Calu3 (cell line): ENCODE measurements around the gene RRN3. TPM values are rescaled to one million over a fixed set of nuclear protein-coding genes. Genes with fewer than 3 reads are reported as not detected.
"Not testable (repeated sequence)": the region's sequence is repeated elsewhere in the genome, so short reads cannot be mapped to it uniquely, and the experiment has no call there.

ENCODE experiments used
- BruUV-seq: library from RNA; stranded (reverse); fragments of 400-500 nt; replicated peaks from 2 replicates; lab custom pipeline; 2021; lab: Mats Ljungman, UMichigan
- CTCF ChIA-PET: fragments of 300-600 bp; sonication (Branson Sonifier 250); formaldehyde crosslinking; loops from one replicate; lab custom pipeline; 2022; ENCODE audit warnings: antibody characterized with exemption; lab: Charles Lee
- DNase-seq: peaks from one replicate; pipeline ENCODE4 v3.0.0; 2022
- H3K27ac Mint-ChIP-seq: one replicate; pipeline ENCODE4 v1.8.0; 2022; ENCODE audit warnings: mixed read lengths; ENCODE audit not compliant: unreplicated experiment
- H3K27me3 Mint-ChIP-seq: one replicate; pipeline ENCODE4 v1.8.0; 2022; ENCODE audit warnings: mixed read lengths; ENCODE audit not compliant: unreplicated experiment
- H3K36me3 Mint-ChIP-seq: one replicate; pipeline ENCODE4 v1.8.0; 2022; ENCODE audit warnings: mild to moderate bottlenecking, moderate library complexity, mixed read lengths; ENCODE audit not compliant: insufficient read depth, unreplicated experiment
- H3K4me1 Mint-ChIP-seq: one replicate; pipeline ENCODE4 v1.8.0; 2022; ENCODE audit warnings: mild to moderate bottlenecking, low read depth, mixed read lengths; ENCODE audit not compliant: unreplicated experiment
- H3K4me3 Mint-ChIP-seq: one replicate; pipeline ENCODE4 v1.8.0; 2022; ENCODE audit warnings: mild to moderate bottlenecking, low read depth, moderate library complexity, mixed read lengths; ENCODE audit not compliant: unreplicated experiment
- H3K9me3 Mint-ChIP-seq: one replicate; pipeline ENCODE4 v1.8.0; 2022; ENCODE audit warnings: low read depth, mixed read lengths; ENCODE audit not compliant: unreplicated experiment
- intact Hi-C: fragments of 100-400 bp; cut with micrococcal nuclease; formaldehyde crosslinking; loops from one replicate; pipeline ENCODE4 v1.10.0; 2022; ENCODE audit not compliant: unreplicated experiment
- total RNA-seq: library from RNA; stranded (reverse); gene quantifications from 2 replicates; pipeline ENCODE4 v1.2.3, GENCODE V29; 2022

Gene RRN3
- total RNA-seq, 1 experiment from 2014 or later: 45.3 TPM

- H3K4me1 Mint-ChIP-seq, H3K27me3 Mint-ChIP-seq, H3K36me3 Mint-ChIP-seq, CTCF ChIA-PET, H3K27ac Mint-ChIP-seq, H3K4me3 Mint-ChIP-seq, H3K9me3 Mint-ChIP-seq, BruUV-seq, DNase-seq, intact Hi-C loops: not testable (repeated sequence)
These were observed 6.4 kb upstream of the RRN3 start for GRCh38 chr16:15100372-15100987.

DNA sequence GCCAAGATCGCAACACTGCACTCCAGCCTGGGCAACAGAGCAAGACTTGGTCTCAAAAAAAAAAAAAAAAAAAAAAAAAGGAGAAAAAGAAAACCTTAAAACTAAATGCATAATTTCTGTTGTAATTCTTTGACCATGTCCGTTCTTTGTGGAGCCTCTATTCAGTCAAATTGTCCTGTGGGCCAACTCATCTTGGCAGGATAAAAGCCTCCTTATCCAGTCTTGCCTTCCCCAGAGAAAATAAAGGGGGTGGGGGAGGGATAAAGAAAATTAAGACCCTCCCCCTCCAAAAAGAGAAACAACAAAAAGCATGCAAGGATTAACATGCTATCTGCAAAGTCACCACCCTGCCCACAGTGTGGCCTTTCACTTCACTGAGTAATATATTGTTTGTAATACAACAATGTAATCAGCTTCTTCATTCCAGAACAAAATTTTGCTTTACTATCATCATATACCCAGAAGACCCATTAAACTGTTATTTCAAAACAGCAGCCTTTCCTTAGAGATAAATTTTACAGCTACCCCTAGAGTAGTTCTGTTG lies 5.4 kb upstream of the RRN3 start:
- H3K27ac Mint-ChIP-seq, H3K4me1 Mint-ChIP-seq, DNase-seq, H3K36me3 Mint-ChIP-seq, intact Hi-C loops, H3K27me3 Mint-ChIP-seq, H3K4me3 Mint-ChIP-seq, CTCF ChIA-PET, BruUV-seq, H3K9me3 Mint-ChIP-seq: not testable (repeated sequence)

- not testable (repeated sequence) for H3K4me3 Mint-ChIP-seq
These were observed 2.5 kb upstream of the RRN3 start for GRCh38 chr16:15096583-15096972.

DNA sequence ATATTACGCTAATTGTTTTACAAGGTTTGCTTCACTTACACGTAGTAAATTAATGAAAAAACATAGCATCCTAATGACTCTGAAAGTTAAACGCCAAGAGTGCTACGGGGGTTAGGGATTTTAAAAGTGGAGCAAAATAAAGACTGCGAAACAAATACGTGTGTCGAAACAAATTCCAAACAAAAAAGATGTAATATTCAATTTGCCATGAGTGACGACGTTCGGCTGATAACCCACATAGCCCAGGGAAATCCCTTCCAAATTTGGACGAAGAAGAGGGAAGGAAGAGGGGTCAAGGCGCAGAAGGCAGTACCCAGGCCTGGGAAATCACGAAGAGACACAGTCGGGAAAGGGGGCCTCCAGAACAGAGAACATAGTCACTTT lies 509 bp downstream of the RRN3 start:
- H3K27me3 Mint-ChIP-seq, H3K9me3 Mint-ChIP-seq, DNase-seq, intact Hi-C loops: not testable (repeated sequence)
- Mint-ChIP-seq H3K4me3 (peak overlapping the region; percentile 94), H3K36me3 (peaks cover 51% of the 10 kb centered on the region), H3K4me1 (peaks cover 13% of the 10 kb centered on the region), H3K27ac (peak overlapping the region; percentile 93)
- CTCF ChIA-PET: interaction anchor here (1.0 to 1.7 kb wide), 2 partner anchors 21 to 36 kb away, joined by 3 read pairs; no protein-coding TSS in a partner anchor
- TSS peak; percentile 70 for BruUV-seq

More at GRCh38 chr16:15096583-15096972, 2.5 kb upstream of the RRN3 start:
- H3K27ac Mint-ChIP-seq, CTCF ChIA-PET, DNase-seq, H3K9me3 Mint-ChIP-seq, intact Hi-C loops, BruUV-seq, H3K27me3 Mint-ChIP-seq: not testable (repeated sequence)
- H3K4me1 Mint-ChIP-seq: peaks cover 13% of the 10 kb centered on the region
- peaks cover 26% of the 10 kb centered on the region for H3K36me3 Mint-ChIP-seq

DNA sequence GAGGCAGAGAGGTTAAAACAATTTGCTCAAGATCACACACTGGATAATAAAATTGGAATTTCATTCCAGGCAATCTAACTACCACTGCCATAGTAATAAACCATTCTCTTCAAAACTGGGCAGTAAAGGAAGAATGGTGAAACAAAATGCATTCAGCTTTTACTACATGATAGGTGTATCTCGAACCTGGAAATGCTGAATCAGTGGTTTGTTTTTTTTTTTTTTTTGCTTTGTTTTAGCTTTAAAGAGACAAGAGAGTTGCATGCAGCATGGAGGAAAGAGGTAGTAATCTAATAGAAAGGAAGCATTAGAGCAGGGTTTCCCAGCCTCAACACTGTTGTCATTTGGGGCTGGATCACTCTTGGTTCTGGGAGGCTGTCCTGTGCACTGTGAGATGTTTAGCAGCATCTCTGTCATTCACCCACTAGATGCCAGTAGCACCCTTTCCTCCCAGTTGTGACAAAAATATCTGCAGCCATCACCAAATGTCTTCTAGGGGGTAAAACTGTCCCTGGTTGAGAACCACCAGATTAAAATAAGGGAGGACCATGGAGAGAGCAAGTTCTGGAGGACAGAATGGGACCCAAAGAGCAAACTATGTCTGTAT lies 3.3 kb downstream of the RRN3 start:
- intact Hi-C loops, H3K27ac Mint-ChIP-seq, CTCF ChIA-PET, H3K4me3 Mint-ChIP-seq, DNase-seq, H3K27me3 Mint-ChIP-seq, H3K9me3 Mint-ChIP-seq, BruUV-seq: not testable (repeated sequence)
- H3K4me1 Mint-ChIP-seq: peaks cover 13% of the 10 kb centered on the region
- H3K36me3 Mint-ChIP-seq: peaks cover 53% of the 10 kb centered on the region

- intact Hi-C loops, H3K27me3 Mint-ChIP-seq, H3K9me3 Mint-ChIP-seq, H3K27ac Mint-ChIP-seq, H3K4me3 Mint-ChIP-seq, H3K4me1 Mint-ChIP-seq, CTCF ChIA-PET, DNase-seq, BruUV-seq: not testable (repeated sequence)
- H3K36me3 Mint-ChIP-seq: peaks cover 50% of the 10 kb centered on the region
These were observed 11.3 kb downstream of the RRN3 start for GRCh38 chr16:15082788-15083187.

DNA sequence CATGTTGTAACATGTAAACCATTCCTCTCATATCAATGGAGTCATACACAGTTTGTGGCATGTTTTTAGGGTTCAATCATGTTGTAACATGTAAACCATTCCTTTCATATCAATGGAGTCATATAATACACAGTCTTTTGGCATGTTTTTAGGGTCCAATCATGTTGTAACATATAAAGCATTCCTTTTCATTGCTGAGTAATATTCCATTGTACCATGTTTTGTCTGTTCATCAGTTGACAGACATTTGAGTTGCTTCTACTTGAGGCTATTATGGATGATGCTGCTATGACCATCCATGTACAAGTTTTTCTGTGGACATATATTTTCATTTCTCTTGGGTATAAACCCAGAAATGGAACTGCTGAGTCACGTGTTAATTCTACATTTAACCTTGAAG lies 13.2 kb downstream of the RRN3 start:
- H3K36me3 Mint-ChIP-seq: peaks cover 62% of the 10 kb centered on the region
- H3K9me3 Mint-ChIP-seq, H3K27me3 Mint-ChIP-seq, CTCF ChIA-PET, H3K4me3 Mint-ChIP-seq, H3K27ac Mint-ChIP-seq, H3K4me1 Mint-ChIP-seq, intact Hi-C loops, DNase-seq, BruUV-seq: not testable (repeated sequence)

- CTCF ChIA-PET, H3K4me3 Mint-ChIP-seq, BruUV-seq, intact Hi-C loops, H3K27me3 Mint-ChIP-seq, H3K4me1 Mint-ChIP-seq, H3K9me3 Mint-ChIP-seq, H3K27ac Mint-ChIP-seq, DNase-seq: not testable (repeated sequence)
- peaks cover 70% of the 10 kb centered on the region for H3K36me3 Mint-ChIP-seq
These were observed 17.9 kb downstream of the RRN3 start for GRCh38 chr16:15076161-15076560.
